Gastrocnemius medialis (tissue), 4 donors: ENCODE results near the gene ASIC3.

Experiments
- CTCF ChIP-seq, 5 experiments: fragments of 450-650 bp in 3 of 5; fragments of 200-600 bp in 2 of 5; sonication (generic) in 2 of 5; IDR thresholded peaks in 4 of 5; conservative IDR thresholded peaks in 1 of 5; 1 replicate in 4 of 5; 2 replicates in 1 of 5; pipeline ENCODE4 v1.5.1; 2016 to 2019; ENCODE audit warnings: antibody characterized with exemption in 5 of 5, mild to moderate bottlenecking in 3 of 5, moderate library complexity in 3 of 5
- POLR2A ChIP-seq, 2 donors: fragments of 450-650 bp; IDR thresholded peaks; one replicate each; pipeline ENCODE4 v1.6.1; 2017; ENCODE audit warnings: antibody characterized with exemption in 2 of 2, mild to moderate bottlenecking in 2 of 2, moderate library complexity in 2 of 2

DNA sequence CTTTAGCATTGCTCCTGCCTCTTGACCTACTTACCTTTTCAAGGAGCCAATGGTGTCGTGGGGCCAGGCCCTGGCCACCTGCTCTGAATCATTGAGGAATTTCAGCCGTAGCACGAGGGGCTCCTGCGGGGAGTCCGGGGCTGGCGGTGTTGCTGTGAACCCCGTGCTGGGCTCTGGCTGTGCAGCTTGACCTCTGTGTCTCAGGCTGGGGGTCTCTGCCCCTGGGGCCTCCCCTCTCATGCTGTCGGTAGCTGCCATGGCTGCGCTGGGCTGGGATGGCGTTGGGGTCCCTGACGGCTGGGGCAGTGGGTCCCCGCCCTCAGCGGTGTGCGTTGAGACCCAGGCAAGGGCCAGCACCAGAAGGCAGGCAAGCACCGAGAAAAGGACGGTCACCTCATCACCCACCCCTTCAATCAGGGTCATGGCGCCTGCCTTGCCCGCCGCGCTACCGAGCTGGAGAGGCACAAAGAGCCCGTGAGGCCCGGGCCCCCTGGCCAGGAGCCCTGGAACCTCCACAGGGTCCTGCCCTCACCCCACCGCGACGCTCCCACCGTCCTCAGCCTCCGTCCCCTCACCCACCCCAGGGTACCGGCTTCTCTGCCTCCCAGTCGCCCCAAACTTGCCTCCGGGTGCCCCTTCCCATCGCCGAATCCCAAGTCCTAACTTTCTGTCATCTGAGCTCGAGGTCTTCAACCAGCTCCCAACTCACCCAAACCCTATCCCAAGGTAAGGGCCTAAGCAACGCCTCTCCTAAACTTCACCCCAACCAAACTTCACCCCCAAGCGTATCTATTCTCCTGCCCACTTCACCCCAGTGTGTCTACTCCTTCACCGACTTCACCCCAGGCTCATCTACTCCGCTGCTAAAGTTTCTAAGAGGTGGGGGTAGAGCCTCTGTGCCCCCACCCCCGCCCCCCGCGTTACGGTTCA, 34.1 kb downstream of the ASIC3 start:
- TF ChIP-seq CTCF (IDR thresholded peaks at IDR 0.05 in 4 of 5, conservative IDR thresholded peaks at IDR 0.05 in 1 of 5) (no peak), POLR2A (IDR thresholded peaks at IDR 0.05) (no peak)
